SK-N-SH (cell line): ENCODE results near the gene FAHD1. TPM values are rescaled to one million over a fixed set of nuclear protein-coding genes. Genes with fewer than 3 reads are reported as not detected.
"Not testable (repeated sequence)": the region's sequence is repeated elsewhere in the genome, so short reads cannot be mapped to it uniquely, and the experiment has no call there.

Source experiments
- CTCF ChIA-PET: fragments of 300-600, 350-600 bp; formaldehyde crosslinking; extraction: SDS; loops from one replicate; lab custom pipeline; 2021; lab: Yijun Ruan, JAX
- POLR2A ChIA-PET: fragments of 350-600 bp; sonication (Branson Sonifier 250); formaldehyde crosslinking; extraction: SDS; loops from one replicate; lab custom pipeline; 2020; ENCODE audit warnings: antibody characterized with exemption, inconsistent platforms; lab: Yijun Ruan, JAX
- DNase-seq: peaks from one replicate; pipeline ENCODE4 v3.0.0; 2012
- H2AFZ ChIP-seq: fragments of 200-600 bp; sonication (generic); 2 replicates; pipeline ENCODE4 v1.8.1; 2016; ENCODE audit warnings: antibody characterized with exemption, mild to moderate bottlenecking, low read depth
- H3F3A ChIP-seq: fragments of 200-600 bp; sonication (generic); replicated peaks from 2 replicates; pipeline ENCODE3; 2016; ENCODE audit warnings: antibody characterized with exemption, mild to moderate bottlenecking; ENCODE audit not compliant: insufficient read depth
- H3K27ac ChIP-seq, 2 experiments: fragments of 200-500 bp in 1 of 2; fragments of 200-600 bp in 1 of 2; sonication (Bioruptor generic) in 1 of 2; sonication (generic), shearing (Covaris generic) in 1 of 2; 2 replicates each; pipeline versions ENCODE4 v1.5.1 to v1.6.1; 2014 to 2016; ENCODE audit warnings: low read depth in 2 of 2, inconsistent platforms in 1 of 2, low read length in 1 of 2, mild to moderate bottlenecking in 1 of 2, mixed read lengths in 1 of 2
- H3K27me3 ChIP-seq: fragments of 200-600 bp; sonication (generic), shearing (Covaris generic); 2 replicates; pipeline ENCODE4 v1.6.1; 2016; ENCODE audit warnings: mixed run types; ENCODE audit not compliant: insufficient read depth
- H3K36me3 ChIP-seq, 2 experiments: fragments of 200-500 bp in 1 of 2; fragments of 200-600 bp in 1 of 2; sonication (Bioruptor generic) in 1 of 2; sonication (generic) in 1 of 2; replicated peaks in 1 of 2; 2 replicates each; pipeline versions ENCODE3 to v1.5.1; 2014 to 2016; ENCODE audit warnings: low read length in 1 of 2, mild to moderate bottlenecking in 1 of 2; ENCODE audit not compliant: insufficient read depth in 2 of 2, control insufficient read depth in 1 of 2
- H3K4me1 ChIP-seq, 2 experiments: fragments of 200-500 bp in 1 of 2; fragments of 200-600 bp in 1 of 2; sonication (Bioruptor generic) in 1 of 2; sonication (generic), shearing (Covaris generic) in 1 of 2; 2 replicates each; pipeline versions ENCODE4 v1.5.1 to v1.6.1; 2014 to 2016; ENCODE audit warnings: low read depth in 1 of 2, low read length in 1 of 2, mixed run types in 1 of 2; ENCODE audit not compliant: insufficient read depth in 2 of 2, control insufficient read depth in 1 of 2
- H3K4me2 ChIP-seq: fragments of 200-600 bp; sonication (generic), shearing (Covaris generic); 2 replicates; pipeline ENCODE4 v1.6.1; 2017; ENCODE audit warnings: mixed run types
- H3K4me3 ChIP-seq, 2 experiments: fragments of 200-500 bp in 1 of 2; fragments of 200-600 bp in 1 of 2; sonication (Bioruptor generic) in 1 of 2; sonication (generic), shearing (Covaris generic) in 1 of 2; 2 replicates each; pipeline versions ENCODE4 v1.5.1 to v1.8.1; 2014 to 2016; ENCODE audit warnings: low read depth in 2 of 2, inconsistent platforms in 1 of 2, low read length in 1 of 2, mild to moderate bottlenecking in 1 of 2, mixed read lengths in 1 of 2, moderate library complexity in 1 of 2
- H3K79me2 ChIP-seq: fragments of 200-600 bp; sonication (generic); 2 replicates; pipeline ENCODE4 v1.8.1; 2017; ENCODE audit warnings: mild to moderate bottlenecking; ENCODE audit not compliant: insufficient read depth
- H3K9ac ChIP-seq: fragments of 200-600 bp; sonication (generic); 2 replicates; pipeline ENCODE4 v1.6.1; 2017; ENCODE audit warnings: mixed run types
- H3K9me2 ChIP-seq: fragments of 200-600 bp; sonication (generic); 2 replicates; pipeline ENCODE4 v1.6.1; 2017; ENCODE audit warnings: mixed run types
- H3K9me3 ChIP-seq: fragments of 200-600 bp; sonication (generic); 2 replicates; pipeline ENCODE4 v1.6.1; 2017; ENCODE audit warnings: mixed run types, mild to moderate bottlenecking, moderate library complexity
- H4K20me1 ChIP-seq: fragments of 200-600 bp; sonication (generic); 2 replicates; pipeline ENCODE4 v1.6.1; 2017; ENCODE audit warnings: mild to moderate bottlenecking, mixed run types; ENCODE audit not compliant: insufficient read depth
- CTCF ChIP-seq: fragments of 200-600 bp; sonication (generic); IDR thresholded peaks from 2 replicates; pipeline ENCODE4 v1.6.1; 2017; ENCODE audit warnings: antibody characterized with exemption, mild to moderate bottlenecking, moderate library complexity
- EP300 ChIP-seq, 2 experiments: IDR thresholded peaks; 2 replicates each; pipeline versions ENCODE4 v1.4.0 to v1.6.1; 2012; ENCODE audit warnings: borderline replicate concordance in 1 of 2, low read depth in 1 of 2, low read length in 1 of 2
- EZH2phosphoT487 ChIP-seq: fragments of 200-600 bp; sonication (generic); IDR thresholded peaks from 2 replicates; pipeline ENCODE4 v1.6.1; 2017; ENCODE audit warnings: low read depth, mixed run types, mild to moderate bottlenecking, antibody characterized with exemption, moderate library complexity, borderline replicate concordance
- FOSL2 ChIP-seq: IDR thresholded peaks from 2 replicates; pipeline ENCODE4 v1.4.0; 2012; ENCODE audit warnings: low read depth, mild to moderate bottlenecking, moderate library complexity, borderline replicate concordance
- FOXM1 ChIP-seq: IDR thresholded peaks from 2 replicates; pipeline ENCODE4 v1.4.0; 2012; ENCODE audit warnings: low read depth, mild to moderate bottlenecking
- IRF3 ChIP-seq: fragments of 150-350 bp; IDR thresholded peaks from 2 replicates; pipeline ENCODE4 v1.6.1; 2016; ENCODE audit warnings: mild to moderate bottlenecking, low read depth, low read length
- JUND ChIP-seq: IDR thresholded peaks from 2 replicates; pipeline ENCODE4 v1.4.0; 2012
- MAX ChIP-seq: IDR thresholded peaks from 2 replicates; pipeline ENCODE4 v1.4.0; 2012; ENCODE audit warnings: low read depth
- MEF2A ChIP-seq: IDR thresholded peaks from 2 replicates; pipeline ENCODE4 v1.4.0; 2012; ENCODE audit warnings: low read depth, borderline replicate concordance
- MXI1 ChIP-seq: IDR thresholded peaks from 2 replicates; pipeline ENCODE4 v1.6.1; 2012; ENCODE audit warnings: mild to moderate bottlenecking, low read depth, low read length, improper control_type of control experiment
- NFIC ChIP-seq: IDR thresholded peaks from 2 replicates; pipeline ENCODE4 v1.4.0; 2012; ENCODE audit warnings: borderline replicate concordance
- NRF1 ChIP-seq: IDR thresholded peaks from 2 replicates; pipeline ENCODE4 v1.6.1; 2012; ENCODE audit warnings: low read depth, mild to moderate bottlenecking, low read length
- RAD21 ChIP-seq: IDR thresholded peaks from 2 replicates; pipeline ENCODE4 v1.6.1; 2012; ENCODE audit warnings: mild to moderate bottlenecking, low read length
- RCOR1 ChIP-seq: fragments of 150-350 bp; IDR thresholded peaks from 2 replicates; pipeline ENCODE4 v1.6.1; 2017; ENCODE audit warnings: antibody characterized with exemption, low read length
- REST ChIP-seq: IDR thresholded peaks from 2 replicates; pipeline ENCODE4 v1.6.1; 2012; ENCODE audit warnings: mild to moderate bottlenecking, low read depth, low read length, moderate library complexity
- RXRA ChIP-seq: IDR thresholded peaks from 2 replicates; pipeline ENCODE4 v1.4.0; 2012; ENCODE audit warnings: low read depth, mild to moderate bottlenecking, borderline replicate concordance
- TAF1 ChIP-seq: IDR thresholded peaks from 2 replicates; pipeline ENCODE4 v1.6.1; 2012; ENCODE audit warnings: low read depth, mild to moderate bottlenecking, low read length, moderate library complexity, borderline replicate concordance
- TCF12 ChIP-seq: IDR thresholded peaks from 2 replicates; pipeline ENCODE4 v1.4.0; 2012
- USF1 ChIP-seq: IDR thresholded peaks from 2 replicates; pipeline ENCODE4 v1.4.0; 2012; ENCODE audit warnings: low read depth, borderline replicate concordance
- USF2 ChIP-seq: fragments of 150-350 bp; IDR thresholded peaks from 2 replicates; pipeline ENCODE4 v1.6.1; 2017; ENCODE audit warnings: antibody characterized with exemption, low read length, low read depth, borderline replicate concordance
- WGBS: methylation state at CpG from one replicate; pipeline ENCODE4 v1.1.6; 2017; ENCODE audit warnings: low lambda C conversion rate; 5-methylcytosine and 5-hydroxymethylcytosine counted together
- polyA plus RNA-seq, 3 experiments: library from polyadenylated mRNA; depleted of rRNA; stranded (reverse); fragments of >200 nt; gene quantifications; 2 replicates each; pipeline ENCODE4 v1.2.3, GENCODE V29; 2012

FAHD1 gene
- polyA plus RNA-seq, 1 of the 3 experiments (the other 2 are of a cell fraction): 59.0 TPM

- Histone ChIP-seq H3K4me2 (no peak overlapping the region), H3K9ac (no peak overlapping the region), H3K4me3 (no peak overlapping the region), H3K36me3 (peaks cover 0 to 12% of the 10 kb centered on the region in 2 experiments), H2AFZ (no peak overlapping the region), H3K27ac (no peak overlapping the region), H4K20me1 (no peaks in the 10 kb centered on the region), H3K9me3 (no peaks in the 10 kb centered on the region), H3K79me2 (no peaks in the 10 kb centered on the region), H3F3A (no peaks in the 10 kb centered on the region), H3K4me1 (no peaks in the 10 kb centered on the region; a peak in 1 of 4 replicates), H3K9me2 (no peaks in the 10 kb centered on the region), H3K27me3 (no peaks in the 10 kb centered on the region)
- TF ChIP-seq FOXM1: no peak
- TF ChIP-seq CTCF: no peak
- no peak for TF ChIP-seq MXI1
- TF ChIP-seq FOSL2: no peak
- TF ChIP-seq TAF1: no peak
- no peak for TF ChIP-seq MEF2A
- TF ChIP-seq RCOR1: no peak
- no peak for TF ChIP-seq IRF3
- no peak for TF ChIP-seq MAX
- no peak for TF ChIP-seq USF1
- no peak for TF ChIP-seq REST
- no peak for TF ChIP-seq NFIC
- TF ChIP-seq EP300 (IDR thresholded peaks at IDR 0.05; ENCODE audit: borderline replicate concordance in 1 of 2, low read depth in 1 of 2, low read length in 1 of 2): no peak
- no peak for TF ChIP-seq NRF1
- no peak for TF ChIP-seq EZH2phosphoT487
- TF ChIP-seq RXRA: no peak
- no peak for TF ChIP-seq TCF12
- TF ChIP-seq USF2: no peak
- TF ChIP-seq RAD21: no peak
- no peak for TF ChIP-seq JUND
- DNase-seq: no peak
- ChIA-PET POLR2A (interaction anchor here (0.7 kb wide), 1 partner anchor 50 kb away, joined by 3 read pairs; no protein-coding TSS in a partner anchor), CTCF (interaction anchor here (1.1 kb wide), 1 partner anchor 134 kb away, joined by 3 read pairs; no protein-coding TSS in a partner anchor)
- 88% methylated on average over 18 of the region's 32 CpGs for WGBS
Observed at GRCh38 chr16:1794908-1795666, 31.9 kb upstream of the FAHD1 start.

GRCh38 chr16:1799263-1799662 is 27.7 kb upstream of the FAHD1 start:
- H3F3A ChIP-seq, H3K27me3 ChIP-seq, H3K9me2 ChIP-seq, H4K20me1 ChIP-seq, H3K27ac ChIP-seq, H3K9me3 ChIP-seq, H3K9ac ChIP-seq, H3K36me3 ChIP-seq, H3K4me1 ChIP-seq, H3K4me3 ChIP-seq, H3K79me2 ChIP-seq, POLR2A ChIA-PET, CTCF ChIA-PET, H2AFZ ChIP-seq, H3K4me2 ChIP-seq, DNase-seq: not testable (repeated sequence)
- WGBS: 62% methylated on average over 5 of the region's 5 CpGs
